PC-9 (cell line): ENCODE data around the gene TNFSF9.

Source experiments
- EZH2 ChIP-seq: fragments of 200-600 bp; sonication (generic); IDR thresholded peaks from 2 replicates; pipeline ENCODE4 v1.8.0; 2017; ENCODE audit warnings: antibody characterized with exemption, low read depth
- TF ChIP-seq, protein P1 (sequence below): fragments of 200-600 bp; sonication (generic); conservative IDR thresholded peaks from 2 replicates; pipeline ENCODE4 v1.6.1; 2017; ENCODE audit warnings: mixed run types, antibody characterized with exemption, mild to moderate bottlenecking, moderate library complexity

DNA sequence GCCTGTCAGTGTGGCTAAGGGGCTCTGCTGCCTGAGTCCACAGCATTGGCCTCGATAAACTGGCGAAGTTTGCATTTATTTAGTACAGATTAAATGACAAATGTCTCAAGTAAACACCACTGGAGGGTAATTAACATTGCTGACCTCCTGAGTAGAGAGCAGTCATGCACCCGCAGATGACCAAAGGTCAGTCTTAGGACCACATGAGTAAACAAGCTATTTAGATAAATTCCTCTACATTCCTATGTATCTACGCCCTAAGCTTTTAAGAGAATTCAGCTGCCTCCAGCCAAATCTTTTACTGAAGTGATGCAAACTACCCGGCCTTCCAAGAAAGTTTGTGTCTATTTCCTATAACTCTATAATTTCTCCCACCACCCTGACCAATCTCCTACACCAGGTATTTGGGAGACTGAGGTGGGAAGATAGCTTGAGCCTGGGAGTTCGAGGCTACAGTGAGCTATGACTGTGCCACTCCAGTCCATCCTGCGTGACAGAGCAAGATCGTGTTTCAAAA is 37.2 kb downstream of the TNFSF9 start:
- TF ChIP-seq, protein P1, sequence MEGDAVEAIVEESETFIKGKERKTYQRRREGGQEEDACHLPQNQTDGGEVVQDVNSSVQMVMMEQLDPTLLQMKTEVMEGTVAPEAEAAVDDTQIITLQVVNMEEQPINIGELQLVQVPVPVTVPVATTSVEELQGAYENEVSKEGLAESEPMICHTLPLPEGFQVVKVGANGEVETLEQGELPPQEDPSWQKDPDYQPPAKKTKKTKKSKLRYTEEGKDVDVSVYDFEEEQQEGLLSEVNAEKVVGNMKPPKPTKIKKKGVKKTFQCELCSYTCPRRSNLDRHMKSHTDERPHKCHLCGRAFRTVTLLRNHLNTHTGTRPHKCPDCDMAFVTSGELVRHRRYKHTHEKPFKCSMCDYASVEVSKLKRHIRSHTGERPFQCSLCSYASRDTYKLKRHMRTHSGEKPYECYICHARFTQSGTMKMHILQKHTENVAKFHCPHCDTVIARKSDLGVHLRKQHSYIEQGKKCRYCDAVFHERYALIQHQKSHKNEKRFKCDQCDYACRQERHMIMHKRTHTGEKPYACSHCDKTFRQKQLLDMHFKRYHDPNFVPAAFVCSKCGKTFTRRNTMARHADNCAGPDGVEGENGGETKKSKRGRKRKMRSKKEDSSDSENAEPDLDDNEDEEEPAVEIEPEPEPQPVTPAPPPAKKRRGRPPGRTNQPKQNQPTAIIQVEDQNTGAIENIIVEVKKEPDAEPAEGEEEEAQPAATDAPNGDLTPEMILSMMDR, result no peak
- no peak for TF ChIP-seq EZH2
